Stimulated activated CD8-positive, alpha-beta memory T cell treated with anti-CD3 and anti-CD28 coated beads, Interleukin-7, amount 100 ng/mL, for 4 hours (primary cell): Measurements from ENCODE around the gene KHDC4.

Source experiments
- DNase-seq, 2 donors: peaks; one replicate each; pipeline ENCODE4 v3.0.0-alpha.2; 2020; ENCODE audit warnings: low read depth in 2 of 2

Gene KHDC4

GRCh38 chr1:155969377-155969791 lies 35.2 kb upstream of the KHDC4 start:
- no peak for DNase-seq

- no peak for DNase-seq
Observed at GRCh38 chr1:155968670-155969069, 34.5 kb upstream of the KHDC4 start.

DNA sequence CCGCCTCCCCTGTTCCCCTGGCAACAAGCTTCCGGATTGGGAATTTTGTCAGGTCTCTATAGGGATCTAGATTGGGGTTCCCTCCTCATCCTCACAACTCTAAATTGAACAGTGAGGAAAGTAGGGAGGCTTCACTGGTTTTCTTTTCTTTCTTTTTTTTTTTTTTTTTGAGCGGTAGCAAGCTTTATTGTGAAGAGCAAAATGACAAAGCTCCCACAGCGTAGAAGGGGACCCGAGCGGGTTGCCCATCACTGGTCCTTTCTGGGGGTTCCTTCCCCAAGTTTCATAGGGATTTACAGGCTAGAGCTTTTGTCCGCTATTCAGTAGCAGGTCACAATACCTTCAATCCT lies 33.8 kb upstream of the KHDC4 start:
- DNase-seq, result no peak

GRCh38 chr1:155967341-155968050 lies 33.3 kb upstream of the KHDC4 start:
- no peak for DNase-seq

DNA sequence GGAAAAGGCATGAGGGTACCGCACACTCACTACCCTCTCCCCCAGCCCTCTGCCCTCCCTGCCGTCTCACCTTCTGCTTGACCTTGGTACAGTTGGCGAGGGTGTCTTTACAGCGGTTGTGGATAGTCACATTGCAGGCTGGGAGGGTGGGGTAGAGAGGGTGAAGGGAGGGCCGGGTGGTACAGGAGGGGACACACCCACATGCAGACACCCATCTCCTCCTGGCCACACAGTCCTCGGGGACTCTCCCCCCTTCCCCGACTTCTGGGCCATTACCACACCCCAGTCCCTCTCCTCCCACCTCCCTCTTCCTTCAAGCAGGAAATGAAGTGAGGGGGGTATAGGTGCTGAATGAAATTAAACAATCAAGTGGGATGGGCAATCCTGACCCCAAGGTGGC lies 32.5 kb upstream of the KHDC4 start:
- no peak for DNase-seq

- DNase-seq, result no peak
Observed at GRCh38 chr1:155966135-155966534, 31.9 kb upstream of the KHDC4 start.

DNA sequence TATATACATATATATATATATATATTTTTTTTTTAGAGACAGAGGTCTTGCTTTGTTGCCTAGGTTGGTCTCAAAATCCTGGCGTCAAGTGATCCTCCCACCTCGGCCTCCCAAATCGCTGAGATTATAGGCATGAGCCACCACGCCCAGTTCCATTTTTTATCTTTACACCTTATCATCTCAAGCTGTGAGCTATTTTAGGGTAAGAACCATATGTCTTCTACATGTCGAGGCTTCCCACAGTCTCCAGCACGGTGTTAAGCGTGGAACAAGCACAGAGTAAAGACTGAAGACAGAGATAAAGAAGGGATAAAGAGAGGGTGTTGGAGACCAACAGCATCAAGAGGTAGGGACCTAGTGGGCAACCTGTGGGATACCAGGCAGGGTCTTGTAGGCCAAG lies 30.0 kb upstream of the KHDC4 start:
- DNase-seq, result no peak

DNA sequence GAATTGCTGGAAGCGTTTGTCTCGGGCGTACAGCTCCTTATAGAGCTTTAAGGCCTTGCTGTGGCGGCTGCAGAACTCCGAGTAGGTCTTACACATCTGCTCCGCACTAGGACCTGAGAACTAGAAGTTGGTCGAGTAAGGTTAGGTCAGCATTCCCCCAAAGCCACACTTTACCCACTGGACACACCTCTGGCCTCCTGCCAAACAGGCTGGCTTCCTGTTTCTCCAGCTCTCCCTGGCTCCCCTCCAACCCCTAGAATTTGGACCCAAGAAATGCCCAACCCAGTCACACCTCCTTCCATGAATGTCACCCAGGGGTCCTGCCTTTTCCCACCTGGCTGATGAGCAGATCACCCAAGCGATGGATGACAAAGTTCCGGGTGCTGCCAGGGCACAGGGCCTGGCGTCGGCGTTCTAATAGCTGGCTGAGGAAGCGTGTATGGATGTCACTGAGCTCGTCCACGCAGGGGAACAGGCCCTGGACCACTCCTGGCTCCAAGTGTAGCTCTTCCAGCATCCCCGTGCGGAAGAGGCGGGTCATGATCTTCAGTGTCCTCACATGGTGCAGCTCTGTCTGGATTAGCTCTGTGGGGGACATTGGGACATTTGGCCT lies 28.5 kb upstream of the KHDC4 start:
- DNase-seq, result no peak

GRCh38 chr1:155961937-155962336 lies 27.7 kb upstream of the KHDC4 start:
- DNase-seq, result no peak

DNA sequence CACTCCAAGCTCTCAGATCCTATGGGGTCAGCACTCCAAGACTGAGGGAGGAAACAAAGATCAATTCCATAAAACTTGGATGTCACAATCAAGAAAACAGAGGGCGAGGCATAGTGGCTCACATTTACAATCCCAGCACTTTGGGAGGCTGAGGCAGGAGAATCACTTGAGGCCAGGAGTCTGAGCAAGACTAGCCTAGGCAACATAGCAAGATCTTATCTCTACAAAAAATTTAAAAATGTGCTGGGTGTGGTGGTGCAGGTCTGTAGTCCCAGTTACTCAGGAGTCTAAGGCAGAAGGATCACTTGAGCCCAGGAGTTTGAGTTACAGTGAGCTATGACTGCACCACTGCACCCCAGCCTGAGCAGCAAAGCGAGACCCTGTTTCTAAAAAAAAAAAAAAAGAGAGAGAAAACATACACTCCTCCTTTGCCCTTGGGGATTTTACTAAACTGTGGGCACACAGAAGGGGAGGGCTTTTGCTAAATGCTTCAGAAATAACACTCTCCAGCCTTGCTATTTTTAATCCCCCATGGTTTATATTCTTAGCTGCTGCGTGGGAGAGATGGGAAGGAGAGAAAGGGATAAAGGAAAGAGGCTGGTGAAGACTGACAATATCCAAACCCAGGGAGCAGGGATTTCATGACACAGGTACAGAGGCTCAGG lies 26.0 kb upstream of the KHDC4 start:
- DNase-seq, result no peak

DNA sequence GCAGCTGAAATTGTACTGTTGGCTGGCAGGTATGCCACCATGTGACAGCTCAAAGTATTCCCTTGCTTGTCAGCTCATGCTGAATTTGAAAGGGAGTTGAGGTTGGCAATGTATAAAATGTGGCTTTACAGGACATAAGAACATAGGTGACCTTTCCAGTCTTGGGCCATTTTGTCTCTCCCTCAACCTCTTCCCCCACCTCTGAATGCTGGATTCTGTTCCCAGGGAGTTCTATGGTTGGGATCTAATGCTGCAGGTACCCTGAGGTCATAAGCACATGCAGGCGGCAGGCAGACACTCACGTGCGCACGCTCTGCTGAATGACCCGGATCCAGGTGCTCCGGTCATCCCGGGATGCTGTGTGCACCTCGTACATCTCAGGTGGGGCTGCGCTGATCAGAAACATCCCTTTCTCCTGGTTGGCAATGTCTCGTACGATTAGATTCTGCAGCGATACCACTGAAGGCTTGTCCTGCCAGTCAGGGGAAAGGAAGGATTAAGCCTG lies 23.2 kb upstream of the KHDC4 start:
- DNase-seq, result no peak

GRCh38 chr1:155954645-155955044 lies 20.4 kb upstream of the KHDC4 start:
- DNase-seq, result no peak

- no peak for DNase-seq
Observed at GRCh38 chr1:155952505-155952890, 18.3 kb upstream of the KHDC4 start.

DNA sequence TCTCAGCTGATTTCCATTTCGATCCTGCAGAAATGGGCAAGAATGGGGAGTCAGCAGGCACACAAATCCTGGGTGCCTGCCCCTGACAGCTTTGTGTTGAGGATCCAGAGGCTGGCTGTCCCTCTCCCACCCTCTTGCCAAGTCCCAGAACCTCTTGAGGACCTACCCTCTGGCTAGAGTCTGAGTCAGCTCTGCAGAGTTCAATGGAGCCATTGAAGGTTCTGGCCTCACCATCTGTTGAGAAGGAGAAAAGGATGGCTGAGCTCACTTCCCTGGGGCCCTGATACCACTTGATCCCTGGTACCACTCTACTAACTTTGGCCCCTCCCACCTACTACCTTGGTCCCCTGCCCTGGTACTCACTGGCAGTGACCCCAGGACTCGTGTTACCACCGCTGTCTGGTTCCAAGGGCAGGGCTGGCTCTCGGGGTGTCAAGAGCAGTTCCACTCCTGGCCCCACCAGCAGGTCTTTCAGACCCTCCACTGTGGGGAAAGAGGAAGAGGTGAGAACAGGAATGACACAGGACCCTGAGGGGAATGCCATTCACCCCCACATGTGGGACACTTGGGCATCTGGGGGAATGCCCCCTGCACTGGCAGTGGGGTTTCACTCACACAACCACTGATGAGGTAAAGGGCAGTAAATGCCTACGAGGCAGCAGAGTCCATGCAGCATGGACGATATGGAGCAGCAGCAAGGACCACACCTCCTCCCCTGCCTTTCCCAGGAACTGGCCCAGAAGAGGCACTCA lies 17.7 kb upstream of the KHDC4 start:
- DNase-seq, result no peak

- DNase-seq, result no peak
Observed at GRCh38 chr1:155950829-155951228, 16.6 kb upstream of the KHDC4 start.

- no peak for DNase-seq
Observed at GRCh38 chr1:155947741-155948140, 13.5 kb upstream of the KHDC4 start.

DNA sequence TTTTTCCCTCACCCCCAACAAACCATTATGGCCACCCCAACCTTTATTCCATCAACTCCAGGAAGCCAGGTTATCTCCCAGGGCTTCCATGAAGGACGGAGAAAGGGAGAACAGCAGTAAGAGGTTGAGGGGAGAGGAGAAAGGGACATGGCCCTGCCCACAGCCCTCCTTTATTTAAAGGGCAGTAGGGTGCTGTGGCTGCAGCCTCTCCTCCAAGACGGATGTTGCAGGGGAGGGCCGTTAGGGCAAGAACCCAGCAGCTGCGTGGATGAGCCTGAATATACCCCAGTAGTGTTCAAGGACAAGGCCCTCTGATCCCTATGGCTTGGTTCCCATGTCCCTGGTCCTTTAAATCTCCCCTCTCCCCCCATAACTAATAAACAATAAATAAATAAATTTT lies 13.1 kb upstream of the KHDC4 start:
- DNase-seq, result no peak

DNA sequence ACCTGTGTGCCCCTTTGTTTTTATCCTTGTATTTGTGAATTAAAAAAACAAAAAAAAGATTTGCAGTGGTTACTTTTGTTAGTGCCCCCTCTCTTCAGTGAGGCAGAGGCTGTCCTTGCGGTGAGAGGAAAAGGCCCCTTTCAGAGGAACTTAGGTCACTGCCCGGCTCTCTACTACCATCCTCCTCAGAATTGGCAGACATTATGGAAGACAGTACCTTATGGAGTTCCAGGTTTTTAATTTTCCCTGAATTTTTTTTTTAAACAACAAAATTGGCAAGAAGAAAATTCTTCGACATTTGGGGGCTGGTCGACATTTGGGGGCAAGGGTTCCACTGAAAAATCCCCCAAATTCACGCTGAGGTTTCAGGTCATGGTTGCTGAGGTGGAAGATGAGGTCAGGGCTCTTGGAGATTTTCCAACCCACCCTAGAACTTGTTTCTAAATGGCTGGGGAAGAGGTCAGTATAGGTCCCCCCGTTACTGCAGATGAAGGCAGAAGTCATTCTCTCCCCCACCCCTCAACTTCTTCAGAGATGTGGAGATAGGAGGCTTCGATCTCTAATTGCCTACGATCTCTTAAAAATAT lies 12.5 kb upstream of the KHDC4 start:
- no peak for DNase-seq

DNA sequence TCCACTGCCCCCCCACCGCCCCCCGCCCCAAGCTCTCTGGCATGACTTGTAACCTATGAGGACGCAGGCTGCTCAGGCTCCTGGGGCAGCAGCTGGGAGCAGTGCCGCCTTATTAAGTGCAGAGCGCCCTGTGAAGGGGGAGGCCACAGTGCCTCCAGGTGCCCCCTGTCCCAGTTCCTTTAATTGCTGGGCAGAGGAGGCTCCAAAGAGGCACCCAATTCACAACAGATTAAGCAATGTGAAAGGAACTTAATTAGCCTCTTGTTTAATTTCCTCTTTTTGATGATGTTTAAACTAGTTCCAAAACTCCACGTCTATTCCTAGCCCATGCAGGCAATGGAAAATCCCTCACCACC lies 10.2 kb upstream of the KHDC4 start:
- no peak for DNase-seq

DNA sequence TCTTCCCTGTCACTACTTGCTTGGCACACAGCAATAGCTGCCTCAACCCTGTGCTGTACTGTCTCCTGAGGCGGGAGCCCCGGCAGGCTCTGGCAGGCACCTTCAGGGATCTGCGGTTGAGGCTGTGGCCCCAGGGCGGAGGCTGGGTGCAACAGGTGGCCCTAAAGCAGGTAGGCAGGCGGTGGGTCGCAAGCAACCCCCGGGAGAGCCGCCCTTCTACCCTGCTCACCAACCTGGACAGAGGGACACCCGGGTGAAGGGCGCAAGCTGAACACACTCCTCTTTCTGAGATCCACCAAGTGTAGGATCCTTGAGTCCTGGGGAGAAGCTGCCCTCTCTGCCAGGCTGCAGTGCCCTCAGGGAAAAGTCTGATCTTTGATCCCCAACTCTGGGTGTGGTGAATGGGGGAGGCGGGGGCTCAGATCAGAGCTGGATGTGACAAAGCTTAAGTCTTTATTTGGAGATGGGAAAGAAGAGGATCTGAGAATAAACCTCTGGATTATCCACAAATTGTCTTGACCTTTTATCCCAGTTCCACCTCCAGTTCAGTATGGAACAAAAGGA lies 8.4 kb upstream of the KHDC4 start:
- DNase-seq, result no peak

- no peak for DNase-seq
Observed at GRCh38 chr1:155941845-155942531, 7.8 kb upstream of the KHDC4 start.
